Keratinocyte (primary cell): Measurements from ENCODE around the gene ACYP1. TPM values are rescaled to one million over a fixed set of nuclear protein-coding genes. Genes with fewer than 3 reads are reported as not detected.

Experiments
- DNase-seq: peaks from one replicate; pipeline ENCODE4 v3.0.0-alpha.2; 2011; ENCODE audit warnings: low read depth, missing footprints, low spot score
- FAIRE-seq: peaks from 2 replicates; lab custom pipeline; 2011; peaks lifted over from hg19 to GRCh38; lab: Jason Lieb, UNC
- H2AFZ ChIP-seq: 2 replicates; pipeline ENCODE4 v1.6.0; 2012; ENCODE audit warnings: low read length, control low read depth, inconsistent platforms; ENCODE audit not compliant: control insufficient read depth
- H3K27ac ChIP-seq: 2 replicates; pipeline ENCODE4 v1.5.1; 2011; ENCODE audit warnings: low read length; ENCODE audit not compliant: control insufficient read depth, insufficient read depth
- H3K27me3 ChIP-seq: 3 replicates; pipeline ENCODE4 v1.6.0; 2011; ENCODE audit warnings: low read length; ENCODE audit not compliant: control insufficient read depth, insufficient read depth; ENCODE audit errors: extremely low read depth
- H3K36me3 ChIP-seq, 2 experiments: 2 replicates in 1 of 2; 3 replicates in 1 of 2; pipeline ENCODE4 v1.5.1; 2011; ENCODE audit warnings: low read length in 2 of 2, mild to moderate bottlenecking in 1 of 2; ENCODE audit not compliant: control insufficient read depth in 2 of 2, insufficient read depth in 2 of 2; ENCODE audit errors: extremely low read depth in 1 of 2
- H3K4me1 ChIP-seq: 3 replicates; pipeline ENCODE4 v1.5.1; 2011; ENCODE audit warnings: low read length; ENCODE audit not compliant: control insufficient read depth, insufficient read depth; ENCODE audit errors: extremely low read depth
- H3K4me2 ChIP-seq: 3 replicates; pipeline ENCODE4 v1.6.0; 2011; ENCODE audit warnings: low read depth, low read length; ENCODE audit not compliant: control insufficient read depth, insufficient read depth; ENCODE audit errors: extremely low read depth
- H3K4me3 ChIP-seq, 3 experiments: fragments of 200-600 bp in 1 of 3; sonication (generic) in 1 of 3; 2 replicates in 2 of 3; 3 replicates in 1 of 3; pipeline ENCODE4 v1.5.1; 2011 to 2016; ENCODE audit warnings: low read length in 3 of 3, mild to moderate bottlenecking in 3 of 3, control low read depth in 2 of 3, inconsistent platforms in 1 of 3, low read depth in 1 of 3, mixed read lengths in 1 of 3, mixed run types in 1 of 3, moderate library complexity in 1 of 3; ENCODE audit not compliant: control insufficient read depth in 2 of 3, insufficient read depth in 2 of 3; ENCODE audit errors: extremely low read depth in 1 of 3
- H3K79me2 ChIP-seq: 2 replicates; pipeline ENCODE4 v1.6.0; 2012; ENCODE audit warnings: low read length; ENCODE audit not compliant: control insufficient read depth, insufficient read depth
- H3K9ac ChIP-seq: 3 replicates; pipeline ENCODE4 v1.6.0; 2011; ENCODE audit warnings: low read length; ENCODE audit not compliant: control insufficient read depth, insufficient read depth; ENCODE audit errors: extremely low read depth
- H3K9me1 ChIP-seq: 3 replicates; pipeline ENCODE4 v1.6.0; 2011; ENCODE audit warnings: low read length; ENCODE audit not compliant: control insufficient read depth, insufficient read depth; ENCODE audit errors: extremely low read depth
- H3K9me3 ChIP-seq: 2 replicates; pipeline ENCODE4 v1.5.1; 2012; ENCODE audit warnings: low read depth, low read length; ENCODE audit not compliant: control insufficient read depth
- H4K20me1 ChIP-seq: 3 replicates; pipeline ENCODE4 v1.6.0; 2011; ENCODE audit warnings: low read length; ENCODE audit not compliant: control insufficient read depth, insufficient read depth; ENCODE audit errors: extremely low read depth
- EZH2 ChIP-seq: IDR thresholded peaks from one replicate; pipeline ENCODE4 v1.6.1; 2012; ENCODE audit warnings: inconsistent platforms, mild to moderate bottlenecking, low read length, moderate library complexity
- dilution Hi-C: fragments of 300-500 bp; cut with MboI; formaldehyde crosslinking; loops from one replicate; pipeline ENCODE4 v1.7.0; 2020; ENCODE audit warnings: low sequenced_read_pairs; ENCODE audit not compliant: extremely low pct_ligation_motif_present
- polyA plus RNA-seq, 5 experiments: library from polyadenylated mRNA; depleted of rRNA in 3 of 5; stranded (reverse) in 3 of 5; stranded (forward) in 1 of 5; unstranded in 1 of 5; fragments of >200 nt; gene quantifications; 1 replicate in 1 of 5; 2 replicates in 3 of 5; 3 replicates in 1 of 5; pipeline versions ENCODE4 v1.2.1 to v1.2.3, GENCODE V29; 2011 to 2012; ENCODE audit warnings: missing spikeins in 2 of 5, low read depth in 1 of 5, low replicate concordance in 1 of 5
- TF ChIP-seq, protein P1 (sequence below), 3 experiments: IDR thresholded peaks in 1 of 3; conservative IDR thresholded peaks in 1 of 3; optimal IDR thresholded peaks in 1 of 3; 2 replicates in 2 of 3; 3 replicates in 1 of 3; pipeline versions ENCODE3 to v1.5.1; 2011; ENCODE audit warnings: low read length in 3 of 3, mild to moderate bottlenecking in 3 of 3, moderate library complexity in 2 of 3, control low read depth in 1 of 3, inconsistent platforms in 1 of 3; ENCODE audit not compliant: insufficient read depth in 2 of 3; ENCODE audit errors: extremely low read depth in 1 of 3

Gene ACYP1
- polyA plus RNA-seq, 1 donor (not counting 4 experiments of a cell fraction or from before 2014, with no cell fraction given) = 32.9 TPM

DNA sequence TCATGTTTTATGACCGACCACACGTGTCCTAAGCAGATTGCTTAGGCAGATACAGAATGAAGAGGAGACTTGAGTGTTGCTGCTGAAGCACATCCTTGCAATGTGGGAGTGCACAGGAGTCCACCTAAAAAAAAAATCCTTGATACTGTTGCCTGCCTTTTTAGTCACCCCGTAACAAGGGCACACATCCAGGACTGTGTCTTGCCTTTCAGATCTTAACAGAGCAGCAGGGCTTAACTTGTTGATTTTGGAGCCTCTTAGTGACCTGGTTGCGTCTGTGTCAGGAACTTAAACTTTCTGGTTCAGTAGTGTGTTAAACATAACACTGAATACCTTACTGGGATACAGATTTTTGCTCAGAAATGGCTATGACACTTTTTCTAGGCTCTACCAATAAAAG is 54.6 kb downstream of the ACYP1 start:
- Histone ChIP-seq H3K9me1 (no peaks in the 10 kb centered on the region), H2AFZ (no peak overlapping the region), H3K27me3 (no peaks in the 10 kb centered on the region), H3K4me3 (no peak overlapping the region), H3K79me2 (peaks cover 13% of the 10 kb centered on the region), H3K9me3 (no peaks in the 10 kb centered on the region), H3K36me3 (peaks cover 30 to 45% of the 10 kb centered on the region in 2 experiments), H3K4me1 (peaks cover 15% of the 10 kb centered on the region), H3K4me2 (no peak overlapping the region), H3K27ac (no peak overlapping the region), H4K20me1 (no peaks in the 10 kb centered on the region), H3K9ac (no peak overlapping the region)
- DNase-seq = no peak
- FAIRE-seq = no peak
- TF ChIP-seq EZH2 = no peak
- TF ChIP-seq, protein P1, sequence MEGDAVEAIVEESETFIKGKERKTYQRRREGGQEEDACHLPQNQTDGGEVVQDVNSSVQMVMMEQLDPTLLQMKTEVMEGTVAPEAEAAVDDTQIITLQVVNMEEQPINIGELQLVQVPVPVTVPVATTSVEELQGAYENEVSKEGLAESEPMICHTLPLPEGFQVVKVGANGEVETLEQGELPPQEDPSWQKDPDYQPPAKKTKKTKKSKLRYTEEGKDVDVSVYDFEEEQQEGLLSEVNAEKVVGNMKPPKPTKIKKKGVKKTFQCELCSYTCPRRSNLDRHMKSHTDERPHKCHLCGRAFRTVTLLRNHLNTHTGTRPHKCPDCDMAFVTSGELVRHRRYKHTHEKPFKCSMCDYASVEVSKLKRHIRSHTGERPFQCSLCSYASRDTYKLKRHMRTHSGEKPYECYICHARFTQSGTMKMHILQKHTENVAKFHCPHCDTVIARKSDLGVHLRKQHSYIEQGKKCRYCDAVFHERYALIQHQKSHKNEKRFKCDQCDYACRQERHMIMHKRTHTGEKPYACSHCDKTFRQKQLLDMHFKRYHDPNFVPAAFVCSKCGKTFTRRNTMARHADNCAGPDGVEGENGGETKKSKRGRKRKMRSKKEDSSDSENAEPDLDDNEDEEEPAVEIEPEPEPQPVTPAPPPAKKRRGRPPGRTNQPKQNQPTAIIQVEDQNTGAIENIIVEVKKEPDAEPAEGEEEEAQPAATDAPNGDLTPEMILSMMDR (optimal IDR thresholded peaks at IDR 0.05 in 1 of 3, IDR thresholded peaks at IDR 0.05 in 1 of 3, conservative IDR thresholded peaks at IDR 0.05 in 1 of 3; ENCODE audit: extremely low read depth in 1 of 3, insufficient read depth in 2 of 3, low read length in 3 of 3) = no peak
- dilution Hi-C loops = no loop called here

DNA sequence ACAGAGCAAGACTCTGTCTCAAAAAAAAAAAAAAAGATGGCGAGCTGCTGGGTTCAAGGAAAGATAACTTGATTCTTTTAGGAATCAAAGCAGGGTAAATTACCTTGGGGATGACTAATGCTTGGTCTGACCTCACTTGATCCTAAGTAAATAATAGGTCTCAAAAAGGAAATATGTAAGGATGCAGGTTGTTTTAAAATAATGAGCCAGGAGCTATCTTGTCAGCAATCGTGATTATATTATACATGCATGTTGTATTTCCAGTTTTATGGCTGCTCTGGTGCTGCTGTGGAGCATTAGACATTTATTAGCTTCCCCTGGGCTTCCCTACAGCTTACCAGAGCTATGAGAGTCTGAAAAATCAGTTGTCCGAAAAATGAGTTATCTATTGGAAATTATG is 58.5 kb downstream of the ACYP1 start:
- H4K20me1 ChIP-seq = no peaks in the 10 kb centered on the region
- peaks cover 22 to 42% of the 10 kb centered on the region in 2 experiments for H3K36me3 ChIP-seq
- H3K27me3 ChIP-seq = no peaks in the 10 kb centered on the region
- no peaks in the 10 kb centered on the region for H3K9me3 ChIP-seq
- no peak overlapping the region for H3K4me3 ChIP-seq
- H3K79me2 ChIP-seq = peaks cover 27% of the 10 kb centered on the region
- H2AFZ ChIP-seq = no peak overlapping the region
- H3K9ac ChIP-seq = no peak overlapping the region
- dilution Hi-C loops = no loop called here
- H3K4me1 ChIP-seq = peaks cover 25% of the 10 kb centered on the region
- H3K27ac ChIP-seq = no peak overlapping the region
- DNase-seq = no peak
- no peak for FAIRE-seq
- H3K9me1 ChIP-seq = no peaks in the 10 kb centered on the region
- H3K4me2 ChIP-seq = no peak overlapping the region
- no peak for TF ChIP-seq EZH2
- TF ChIP-seq, protein P1 (optimal IDR thresholded peaks at IDR 0.05 in 1 of 3, IDR thresholded peaks at IDR 0.05 in 1 of 3, conservative IDR thresholded peaks at IDR 0.05 in 1 of 3; ENCODE audit: extremely low read depth in 1 of 3, insufficient read depth in 2 of 3, low read length in 3 of 3) = no peak
